Stimulated activated memory B cell treated with anti-CD40 and anti-IgM and Interleukin-4, amounts not matched to agents 10 μg/mL and 1 μg/mL and 100 μg/mL, for 72 hours (primary cell): ENCODE results near the gene ARHGAP12.
A peak's percentile ranks its signal among the peaks of the same experiment; 100 is the strongest.

ENCODE experiments used
- ATAC-seq: fragments of 150-1000 bp; cut with Tn5 transposase; 2 replicates; pipeline ENCODE4 v1.10.0; 2021
- H3K27ac Mint-ChIP-seq: one replicate; pipeline ENCODE4 v1.8.0; 2022; ENCODE audit warnings: mild to moderate bottlenecking, mixed read lengths
- H3K27me3 Mint-ChIP-seq: one replicate; pipeline ENCODE4 v1.8.0; 2022; ENCODE audit warnings: mixed read lengths
- H3K36me3 Mint-ChIP-seq: one replicate; pipeline ENCODE4 v1.8.0; 2022; ENCODE audit warnings: mixed read lengths
- H3K4me1 Mint-ChIP-seq: one replicate; pipeline ENCODE4 v1.8.0; 2022; ENCODE audit warnings: mixed read lengths
- H3K4me3 Mint-ChIP-seq: one replicate; pipeline ENCODE4 v1.8.0; 2022; ENCODE audit warnings: mild to moderate bottlenecking, moderate library complexity, mixed read lengths
- H3K9me3 Mint-ChIP-seq: one replicate; pipeline ENCODE4 v1.8.0; 2022; ENCODE audit warnings: mixed read lengths

The ARHGAP12 gene

DNA sequence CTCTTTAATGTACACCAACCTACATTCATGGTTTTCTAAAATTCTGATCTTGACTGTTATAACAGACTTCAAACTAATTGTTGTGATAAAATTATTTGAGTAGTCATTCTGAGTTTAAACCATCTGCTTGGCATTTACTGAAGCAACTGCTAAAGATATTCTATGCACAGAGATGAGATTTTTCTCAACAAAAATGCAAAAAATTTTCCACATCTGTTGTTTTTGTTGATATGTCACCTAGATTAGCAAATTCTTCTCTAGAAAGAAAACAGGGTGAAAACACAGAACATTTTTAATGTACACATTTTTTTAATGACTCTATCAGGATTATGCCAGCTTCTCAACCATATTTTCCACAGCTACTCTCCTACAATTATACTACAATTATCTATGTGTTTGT lies 42.7 kb downstream of the ARHGAP12 start:
- no peak for ATAC-seq
- Mint-ChIP-seq H3K4me1 (peaks cover 35% of the 10 kb centered on the region), H3K9me3 (no peaks in the 10 kb centered on the region), H3K27ac (no peak overlapping the region), H3K4me3 (no peak overlapping the region), H3K27me3 (no peaks in the 10 kb centered on the region), H3K36me3 (peaks cover 5% of the 10 kb centered on the region)

DNA sequence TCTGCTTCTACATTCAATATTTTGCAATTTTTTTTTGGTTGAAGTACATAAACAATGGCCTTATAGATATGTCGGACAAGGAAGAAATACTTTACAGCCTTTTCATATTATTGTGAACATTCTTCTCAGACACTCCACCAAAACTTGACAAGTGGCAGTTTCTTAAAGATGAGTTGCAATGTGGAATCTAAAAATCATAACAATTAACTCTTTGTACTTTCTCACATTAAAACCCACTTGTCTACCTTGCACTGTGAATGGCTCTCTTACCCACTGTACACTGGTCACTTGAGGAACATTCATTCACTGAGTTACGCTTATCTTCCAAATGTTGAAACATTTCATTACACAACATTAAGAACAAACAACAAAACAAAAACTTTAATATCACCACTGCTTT lies 44.2 kb downstream of the ARHGAP12 start:
- peaks cover 5% of the 10 kb centered on the region for H3K36me3 Mint-ChIP-seq
- no peaks in the 10 kb centered on the region for H3K9me3 Mint-ChIP-seq
- ATAC-seq = no peak
- H3K27me3 Mint-ChIP-seq = no peaks in the 10 kb centered on the region
- no peak overlapping the region for H3K27ac Mint-ChIP-seq
- H3K4me3 Mint-ChIP-seq = no peak overlapping the region
- peaks cover 35% of the 10 kb centered on the region for H3K4me1 Mint-ChIP-seq

DNA sequence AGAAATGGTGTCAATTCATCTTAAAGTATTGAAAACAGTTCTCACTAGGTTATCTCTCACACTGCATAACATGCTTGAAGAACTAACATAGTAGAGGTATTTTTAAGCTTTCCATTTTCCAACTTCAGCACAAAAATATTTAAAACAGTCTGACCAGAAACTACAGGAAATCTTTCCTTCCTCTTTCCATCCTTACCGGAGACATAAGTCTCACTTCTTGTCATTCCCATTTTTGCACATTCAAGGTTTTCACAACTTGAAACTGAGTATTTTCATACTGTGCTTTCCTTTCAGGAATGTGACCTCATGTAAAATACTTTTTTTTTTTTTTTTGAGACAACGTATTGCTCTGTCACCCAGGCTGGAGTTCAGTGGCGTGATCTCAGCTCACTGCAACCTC lies 45.2 kb downstream of the ARHGAP12 start:
- Mint-ChIP-seq H3K9me3 (no peaks in the 10 kb centered on the region), H3K27me3 (no peaks in the 10 kb centered on the region), H3K27ac (no peak overlapping the region), H3K4me1 (peaks cover 30% of the 10 kb centered on the region), H3K36me3 (peaks cover 2% of the 10 kb centered on the region), H3K4me3 (no peak overlapping the region)
- no peak for ATAC-seq

- H3K27ac Mint-ChIP-seq = no peak overlapping the region
Observed at GRCh38 chr10:31878486-31878885, 50.1 kb downstream of the ARHGAP12 start.

GRCh38 chr10:31876652-31877352 lies 51.8 kb downstream of the ARHGAP12 start:
- no peak for ATAC-seq
- Mint-ChIP-seq H3K36me3 (peaks cover 7% of the 10 kb centered on the region), H3K27ac (no peak overlapping the region), H3K4me1 (peaks cover 9% of the 10 kb centered on the region), H3K4me3 (no peak overlapping the region), H3K9me3 (no peaks in the 10 kb centered on the region), H3K27me3 (no peaks in the 10 kb centered on the region)

More at GRCh38 chr10:31878486-31878885, 50.1 kb downstream of the ARHGAP12 start:
- Mint-ChIP-seq H3K27me3 (no peaks in the 10 kb centered on the region), H3K4me3 (no peak overlapping the region), H3K36me3 (peaks cover 7% of the 10 kb centered on the region), H3K9me3 (no peaks in the 10 kb centered on the region), H3K4me1 (peaks cover 14% of the 10 kb centered on the region)
- no peak for ATAC-seq

DNA sequence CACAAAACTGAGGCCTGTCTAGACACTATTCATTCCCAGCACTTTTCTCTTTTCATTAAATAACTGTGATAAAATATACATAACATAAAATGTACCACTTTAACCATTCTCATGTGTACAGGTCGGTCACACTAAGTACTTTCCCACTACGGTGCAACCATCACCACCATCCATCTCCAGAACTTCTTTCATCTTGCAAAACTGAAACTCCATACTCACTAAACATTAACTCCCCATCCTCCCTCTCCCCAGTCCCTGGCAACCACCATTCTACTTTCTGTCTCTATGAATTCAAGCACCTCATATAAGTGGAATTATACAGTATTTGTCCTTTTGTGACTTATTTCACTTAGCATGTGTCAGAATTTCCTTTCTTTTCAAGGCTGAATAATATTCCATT lies 53.0 kb downstream of the ARHGAP12 start:
- Mint-ChIP-seq H3K27me3 (no peaks in the 10 kb centered on the region), H3K9me3 (no peaks in the 10 kb centered on the region), H3K4me3 (no peak overlapping the region), H3K27ac (no peak overlapping the region), H3K4me1 (peaks cover 9% of the 10 kb centered on the region), H3K36me3 (peaks cover 7% of the 10 kb centered on the region)
- ATAC-seq = no peak

- Mint-ChIP-seq H3K27me3 (no peaks in the 10 kb centered on the region), H3K27ac (no peak overlapping the region), H3K4me3 (no peak overlapping the region), H3K4me1 (peaks cover 9% of the 10 kb centered on the region), H3K9me3 (no peaks in the 10 kb centered on the region), H3K36me3 (peaks cover 7% of the 10 kb centered on the region)
- no peak for ATAC-seq
Observed at GRCh38 chr10:31873724-31874123, 54.9 kb downstream of the ARHGAP12 start.

DNA sequence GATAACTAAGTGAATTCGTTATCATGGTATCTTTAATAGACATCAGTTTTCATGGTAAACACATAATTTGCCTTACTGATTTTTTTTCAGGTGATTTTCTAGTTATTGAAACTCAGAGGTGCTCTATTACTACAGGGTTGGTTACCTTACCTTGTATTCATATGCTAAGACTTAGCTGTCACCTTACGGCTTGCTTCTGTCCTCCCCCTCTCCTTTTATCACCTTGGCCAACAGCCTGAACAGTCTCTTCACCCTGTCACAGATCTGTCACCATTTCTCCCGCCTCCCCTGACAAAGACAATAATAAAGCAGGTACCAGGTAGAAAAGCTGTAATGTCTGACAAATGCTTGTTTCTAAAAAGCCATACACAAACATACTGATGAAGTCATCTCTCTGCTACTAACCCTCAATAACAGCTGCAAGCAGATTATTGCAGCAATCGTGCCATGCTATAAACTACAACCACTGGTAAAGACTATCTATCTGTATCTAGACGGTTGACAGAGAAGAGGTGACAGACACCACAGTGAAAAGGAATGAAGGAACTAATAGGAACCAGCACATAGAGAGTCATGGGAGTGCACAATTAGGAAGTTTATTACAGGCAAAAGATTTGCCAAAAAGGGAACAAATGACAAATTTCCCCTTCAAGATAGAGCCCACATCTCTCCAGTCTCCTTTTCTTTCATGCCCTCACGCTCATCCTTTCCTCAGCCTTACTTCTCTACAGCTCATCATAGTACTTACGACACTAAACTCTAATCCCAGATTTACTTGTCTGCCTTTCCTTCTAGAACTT lies 57.2 kb downstream of the ARHGAP12 start:
- Mint-ChIP-seq H3K9me3 (no peaks in the 10 kb centered on the region), H3K4me1 (peaks cover 3% of the 10 kb centered on the region), H3K27me3 (no peaks in the 10 kb centered on the region), H3K4me3 (no peak overlapping the region), H3K36me3 (peaks cover 3% of the 10 kb centered on the region), H3K27ac (no peak overlapping the region)
- no peak for ATAC-seq

GRCh38 chr10:31867646-31868045 lies 61.0 kb downstream of the ARHGAP12 start:
- H3K9me3 Mint-ChIP-seq = no peaks in the 10 kb centered on the region
- H3K4me1 Mint-ChIP-seq = peaks cover 27% of the 10 kb centered on the region
- no peak for ATAC-seq
- no peak overlapping the region for H3K4me3 Mint-ChIP-seq
- no peaks in the 10 kb centered on the region for H3K27me3 Mint-ChIP-seq
- no peak overlapping the region for H3K27ac Mint-ChIP-seq
- H3K36me3 Mint-ChIP-seq = no peaks in the 10 kb centered on the region

GRCh38 chr10:31866118-31866670 lies 62.4 kb downstream of the ARHGAP12 start:
- Mint-ChIP-seq H3K27ac (peak overlapping the region; percentile 9), H3K36me3 (peaks cover 4% of the 10 kb centered on the region), H3K9me3 (no peaks in the 10 kb centered on the region), H3K4me1 (peaks cover 31% of the 10 kb centered on the region), H3K27me3 (no peaks in the 10 kb centered on the region), H3K4me3 (no peak overlapping the region)
- no peak for ATAC-seq

DNA sequence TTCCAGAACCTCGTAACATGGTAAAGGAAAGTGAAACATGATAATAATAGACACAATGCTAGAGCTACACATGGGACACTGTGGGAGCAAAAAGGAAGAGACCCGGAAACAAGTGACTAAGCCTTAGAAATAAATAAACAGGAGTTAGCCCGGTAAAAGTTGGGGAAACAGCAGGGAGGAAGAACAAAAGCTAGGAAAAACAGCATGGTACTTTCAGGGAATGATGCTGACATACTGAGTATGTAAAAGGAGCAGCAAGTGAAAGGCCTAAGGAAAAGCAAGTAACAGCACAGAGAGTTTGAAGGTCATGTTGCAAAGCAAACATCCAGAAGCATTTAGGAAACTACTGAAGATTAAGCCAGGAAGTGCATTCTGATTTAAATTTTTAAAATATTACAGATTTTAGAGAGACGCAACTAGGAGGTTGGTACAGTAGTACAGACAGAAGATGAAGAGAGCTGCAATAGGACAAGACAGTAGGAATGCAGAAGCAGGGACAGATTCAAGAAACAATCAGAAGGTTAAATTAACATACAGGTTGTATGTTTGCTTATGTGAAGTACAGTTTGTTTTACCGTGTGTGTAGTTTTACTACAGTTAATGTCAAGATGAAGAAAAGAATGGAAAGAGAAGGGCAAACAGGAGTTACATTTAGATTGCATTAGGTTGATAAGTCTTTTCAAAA lies 63.7 kb downstream of the ARHGAP12 start:
- H3K9me3 Mint-ChIP-seq = no peaks in the 10 kb centered on the region
- peaks cover 10% of the 10 kb centered on the region for H3K36me3 Mint-ChIP-seq
- no peak overlapping the region for H3K4me3 Mint-ChIP-seq
- no peak for ATAC-seq
- H3K4me1 Mint-ChIP-seq = peaks cover 31% of the 10 kb centered on the region
- no peaks in the 10 kb centered on the region for H3K27me3 Mint-ChIP-seq
- H3K27ac Mint-ChIP-seq = no peak overlapping the region

- no peak overlapping the region for H3K27ac Mint-ChIP-seq
- peaks cover 35% of the 10 kb centered on the region for H3K36me3 Mint-ChIP-seq
- ATAC-seq = no peak
- H3K27me3 Mint-ChIP-seq = no peaks in the 10 kb centered on the region
- no peak overlapping the region for H3K4me3 Mint-ChIP-seq
- no peaks in the 10 kb centered on the region for H3K9me3 Mint-ChIP-seq
- H3K4me1 Mint-ChIP-seq = peaks cover 10% of the 10 kb centered on the region
Observed at GRCh38 chr10:31855033-31855432, 73.6 kb downstream of the ARHGAP12 start.

- Mint-ChIP-seq H3K9me3 (no peaks in the 10 kb centered on the region), H3K27ac (no peak overlapping the region), H3K4me3 (no peak overlapping the region), H3K4me1 (peaks cover 16% of the 10 kb centered on the region), H3K27me3 (no peaks in the 10 kb centered on the region), H3K36me3 (peaks cover 29% of the 10 kb centered on the region)
- ATAC-seq = no peak
Observed at GRCh38 chr10:31853629-31854028, 75.0 kb downstream of the ARHGAP12 start.

DNA sequence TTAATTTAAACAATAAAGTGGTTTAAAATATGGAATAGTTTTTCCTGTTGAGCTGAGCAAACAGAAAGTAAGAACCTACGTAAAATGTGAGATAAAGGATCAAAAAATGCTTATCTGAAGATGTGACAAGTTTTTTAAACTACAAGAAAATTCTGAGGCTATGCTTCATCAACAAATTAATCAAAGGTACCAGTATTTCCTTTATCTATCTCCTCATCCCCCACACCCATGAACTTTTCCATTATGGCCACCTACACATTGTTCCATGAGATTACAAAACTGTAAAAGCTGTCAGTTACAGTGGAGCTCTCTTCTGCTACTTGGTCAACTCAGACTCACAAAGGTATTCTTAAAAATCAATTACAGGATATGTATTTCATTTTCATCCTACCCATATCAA lies 77.4 kb downstream of the ARHGAP12 start:
- H3K27me3 Mint-ChIP-seq = no peaks in the 10 kb centered on the region
- no peak overlapping the region for H3K27ac Mint-ChIP-seq
- H3K4me1 Mint-ChIP-seq = peaks cover 6% of the 10 kb centered on the region
- H3K36me3 Mint-ChIP-seq = peaks cover 20% of the 10 kb centered on the region
- H3K9me3 Mint-ChIP-seq = no peaks in the 10 kb centered on the region
- no peak overlapping the region for H3K4me3 Mint-ChIP-seq
- ATAC-seq = no peak

DNA sequence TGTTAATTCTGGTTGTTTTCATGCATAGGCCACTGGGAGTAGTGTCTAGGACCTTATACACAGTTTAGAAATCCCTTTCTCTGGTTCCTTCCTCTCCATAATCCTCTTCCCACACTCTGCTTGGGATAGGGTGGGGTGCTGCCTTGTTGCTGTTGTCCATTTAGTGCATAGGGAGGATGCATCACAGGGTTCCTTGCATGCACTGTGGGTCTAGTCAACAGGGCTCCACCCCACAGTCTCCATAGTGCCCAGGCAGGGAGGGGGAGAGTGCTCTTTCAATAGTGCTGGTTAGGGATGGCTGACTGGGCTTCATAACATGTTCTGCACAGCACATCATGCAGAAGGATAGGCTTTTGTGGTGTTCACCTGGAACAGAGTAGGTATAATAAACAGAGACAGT lies 81.1 kb downstream of the ARHGAP12 start:
- Mint-ChIP-seq H3K36me3 (peaks cover 25% of the 10 kb centered on the region), H3K27ac (no peak overlapping the region), H3K4me3 (no peak overlapping the region), H3K27me3 (no peaks in the 10 kb centered on the region), H3K9me3 (no peaks in the 10 kb centered on the region), H3K4me1 (peaks cover 6% of the 10 kb centered on the region)
- ATAC-seq = no peak
